ENCODE data around the gene FRY. TPM values are rescaled to one million over a fixed set of nuclear protein-coding genes. Genes with fewer than 3 reads are reported as not detected.

The FRY gene
- polyA plus RNA-seq, 1 donor, result 49.9 TPM

GRCh38 chr13:32259116-32259515, 227.5 kb downstream of the FRY start:
- no peak for DNase-seq

- peak; percentile 17 for DNase-seq
Observed at GRCh38 chr13:32261567-32261966, 230.0 kb downstream of the FRY start.

GRCh38 chr13:32262165-32262564, 230.6 kb downstream of the FRY start:
- no peak for DNase-seq

- no peak for DNase-seq
Observed at GRCh38 chr13:32262619-32263018, 231.0 kb downstream of the FRY start.

- DNase-seq, result peak; percentile 15
Observed at GRCh38 chr13:32264407-32264806, 232.8 kb downstream of the FRY start.

GRCh38 chr13:32265726-32266125, 234.2 kb downstream of the FRY start:
- no peak for DNase-seq

- no peak for DNase-seq
Observed at GRCh38 chr13:32266130-32266529, 234.6 kb downstream of the FRY start.

- no peak for DNase-seq
Observed at GRCh38 chr13:32267836-32268439, 236.4 kb downstream of the FRY start.

- DNase-seq, result no peak
Observed at GRCh38 chr13:32272021-32272683, 240.6 kb downstream of the FRY start.

- DNase-seq, result no peak
Observed at GRCh38 chr13:32277839-32278238, 246.3 kb downstream of the FRY start.

- no peak for DNase-seq
Observed at GRCh38 chr13:32278426-32278825, 246.9 kb downstream of the FRY start.

- no peak for DNase-seq
Observed at GRCh38 chr13:32281096-32281495, 249.5 kb downstream of the FRY start.

GRCh38 chr13:32282096-32282711, 250.6 kb downstream of the FRY start:
- no peak for DNase-seq

- DNase-seq, result peak; percentile 76
Observed at GRCh38 chr13:32284927-32285632, 253.5 kb downstream of the FRY start.

- DNase-seq, result no peak
Observed at GRCh38 chr13:32285633-32285965, 254.0 kb downstream of the FRY start.

GRCh38 chr13:32297206-32297605, 265.6 kb downstream of the FRY start:
- DNase-seq, result no peak

GRCh38 chr13:32298695-32299094, 267.1 kb downstream of the FRY start:
- no peak for DNase-seq

GRCh38 chr13:32299893-32300292, 268.3 kb downstream of the FRY start:
- no peak for DNase-seq

GRCh38 chr13:32300406-32300805, 268.8 kb downstream of the FRY start:
- no peak for DNase-seq

GRCh38 chr13:32300920-32301319, 269.3 kb downstream of the FRY start:
- DNase-seq, result no peak

GRCh38 chr13:32302461-32302860, 270.9 kb downstream of the FRY start:
- DNase-seq, result no peak

- DNase-seq, result no peak
Observed at GRCh38 chr13:32305646-32306045, 274.1 kb downstream of the FRY start.
